Suppressor macrophage treated with lipopolysaccharide for 4 hours (primary cell): ENCODE results near the gene TNMD.

Experiments used
- DNase-seq: peaks from one replicate; pipeline ENCODE4 v3.0.0-alpha.2; 2020

The TNMD gene

GRCh38 chrX:100645106-100645505 is 60.4 kb downstream of the TNMD start:
- no peak for DNase-seq

GRCh38 chrX:100647095-100647494 is 62.4 kb downstream of the TNMD start:
- no peak for DNase-seq

GRCh38 chrX:100647739-100648138 is 63.0 kb downstream of the TNMD start:
- DNase-seq, result no peak

GRCh38 chrX:100648458-100649417 is 64.0 kb downstream of the TNMD start:
- DNase-seq, result no peak
